HG02571 (cell line): ENCODE results near the gene RNF138.
"Not testable (repeated sequence)": the region's sequence is repeated elsewhere in the genome, so short reads cannot be mapped to it uniquely, and the experiment has no call there.

Source experiments
- ATAC-seq: cut with Tn5 transposase; IDR thresholded peaks from one replicate; pipeline ENCODE4 v1.9.1; 2021; ENCODE audit warnings: mild to moderate bottlenecking, moderate library complexity; ENCODE audit not compliant: unreplicated experiment

The RNF138 gene

DNA sequence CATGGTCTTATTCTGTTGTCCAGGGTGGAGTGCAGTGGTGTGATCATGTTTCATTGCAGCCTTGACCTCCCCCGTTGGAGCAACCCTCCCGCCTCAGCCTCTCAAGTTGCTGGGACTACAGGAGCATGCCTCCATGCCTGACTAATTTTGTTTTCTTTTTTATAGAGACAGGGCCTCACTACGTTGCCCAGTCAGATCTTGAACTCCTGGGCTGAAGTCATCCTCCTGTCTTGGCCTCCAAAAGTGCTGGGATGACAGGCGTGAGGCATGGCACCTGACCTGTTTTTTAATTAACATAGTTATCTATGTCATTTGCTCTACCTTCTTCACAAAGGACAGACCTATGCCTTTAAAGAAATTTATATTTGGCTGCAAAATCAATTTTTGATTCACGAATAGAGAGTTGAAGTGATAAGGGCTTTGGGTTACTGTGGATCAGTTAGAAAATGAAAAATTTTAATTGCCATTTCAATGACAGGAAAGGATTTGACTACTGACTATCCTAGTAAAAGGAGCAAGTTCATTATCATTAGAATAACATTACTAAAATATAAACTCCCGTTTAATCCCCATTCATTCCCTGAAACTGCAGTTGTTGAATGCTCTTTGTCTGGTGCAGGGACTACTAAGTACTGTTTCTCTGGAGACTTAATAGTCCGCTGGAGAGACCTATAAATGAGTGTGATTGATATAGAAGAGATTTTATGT lies 3.7 kb downstream of the RNF138 start:
- ATAC-seq, result no peak

DNA sequence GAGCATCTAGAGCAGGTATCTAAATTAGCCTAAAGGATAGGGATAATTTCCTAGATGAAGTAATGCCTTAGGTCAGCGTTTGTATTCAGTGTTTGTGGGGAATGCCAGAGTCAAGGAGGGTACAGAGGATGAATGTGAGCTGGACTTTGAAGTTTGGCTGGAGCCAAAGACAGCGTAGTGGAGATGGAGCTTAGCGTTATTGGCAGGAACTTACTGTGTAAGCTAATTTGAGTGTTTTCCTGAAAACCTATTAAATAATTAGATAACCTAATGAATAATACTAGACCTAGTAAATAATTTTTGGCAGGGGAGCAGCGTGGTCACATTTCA lies 4.2 kb downstream of the RNF138 start:
- no peak for ATAC-seq

DNA sequence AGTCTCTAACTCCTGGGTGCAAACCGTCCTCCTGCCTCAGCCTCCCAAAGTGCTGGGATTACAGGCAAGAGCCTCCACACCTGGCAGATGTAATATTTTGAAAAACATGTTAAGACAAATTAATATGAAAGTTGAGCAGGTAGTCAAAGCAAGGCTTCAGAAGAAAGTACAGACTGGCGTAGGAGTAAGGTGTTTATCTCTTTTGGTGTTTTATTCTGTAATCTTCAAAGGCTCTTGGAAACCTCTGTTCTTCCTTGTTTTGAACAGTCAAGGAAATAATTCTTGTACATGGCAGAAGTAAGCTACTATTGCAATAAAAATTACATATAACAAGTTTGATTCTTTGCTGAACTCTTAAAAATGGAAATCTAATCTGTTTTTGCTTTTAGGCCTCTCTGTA lies 5.3 kb downstream of the RNF138 start:
- no peak for ATAC-seq

DNA sequence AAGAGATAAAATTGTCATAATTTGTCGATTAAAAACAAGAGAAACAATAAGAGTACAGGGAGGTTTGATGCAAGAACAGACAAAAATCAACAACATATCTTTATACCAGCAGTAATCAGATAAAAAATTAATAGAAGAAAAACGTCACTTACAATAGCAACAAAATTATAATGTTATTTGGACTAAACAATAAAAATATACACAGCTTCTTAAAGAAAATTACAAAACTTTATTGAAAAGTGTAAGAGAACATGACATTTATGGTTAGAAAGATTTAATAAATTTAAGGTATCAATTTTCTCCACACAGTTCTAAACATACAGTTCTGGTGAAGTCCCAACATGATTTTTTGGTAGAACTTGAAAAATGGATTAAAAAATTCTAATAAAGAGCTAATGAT lies 12.8 kb downstream of the RNF138 start:
- no peak for ATAC-seq

DNA sequence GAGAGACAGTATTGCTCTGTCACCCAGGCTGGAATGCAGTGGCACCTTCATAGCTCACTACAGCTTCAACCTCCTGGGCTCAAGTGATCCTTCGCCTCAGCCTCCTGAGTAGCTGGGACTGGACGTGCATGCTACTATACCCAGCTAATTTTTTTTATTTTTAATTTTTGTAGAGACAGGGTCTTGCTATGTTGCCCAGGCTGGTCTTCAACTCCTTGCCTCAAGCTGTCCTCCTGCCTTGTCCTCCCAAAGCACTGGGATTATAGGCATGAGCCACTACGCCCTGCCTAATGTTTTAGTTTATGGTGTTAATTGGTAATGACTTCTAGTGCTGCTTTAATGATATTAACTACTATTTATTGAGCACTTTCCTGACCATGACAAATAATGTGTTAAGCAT lies 18.3 kb downstream of the RNF138 start:
- no peak for ATAC-seq

DNA sequence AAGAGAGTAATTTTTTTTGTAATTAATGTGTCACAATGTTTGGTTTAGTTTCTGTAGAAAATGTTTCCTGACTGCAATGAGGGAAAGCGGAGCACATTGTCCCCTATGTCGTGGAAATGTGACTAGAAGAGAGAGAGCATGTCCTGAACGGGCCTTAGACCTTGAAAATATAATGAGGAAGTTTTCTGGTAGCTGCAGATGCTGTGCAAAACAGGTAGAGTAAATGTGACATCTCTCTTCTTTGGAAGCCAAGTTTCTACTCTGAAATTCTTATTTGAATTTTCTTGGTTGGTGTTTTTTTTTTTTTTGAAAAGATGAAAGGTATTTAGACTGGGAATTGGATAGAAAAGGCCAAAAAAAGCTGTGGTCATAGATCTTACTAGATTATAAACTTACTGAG lies 20.0 kb downstream of the RNF138 start:
- no peak for ATAC-seq

DNA sequence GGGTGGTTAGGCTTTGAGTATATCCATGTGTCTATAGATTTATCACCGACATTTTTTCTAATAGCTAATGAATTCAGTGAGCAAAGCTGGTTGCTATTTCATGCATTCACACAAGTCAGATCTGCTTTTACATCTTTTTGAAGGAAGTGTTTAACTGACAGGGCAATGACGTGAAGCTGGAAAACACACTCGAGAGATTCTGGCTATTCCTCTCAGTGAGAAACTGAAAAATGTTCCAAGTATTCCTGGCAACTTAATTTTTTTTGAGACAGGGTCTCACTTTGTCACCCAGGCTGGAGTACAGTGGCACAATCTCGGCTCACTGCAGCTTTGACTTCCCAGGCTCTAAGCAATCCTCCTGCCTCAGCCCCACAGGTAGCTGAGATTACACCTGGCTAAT lies 21.2 kb downstream of the RNF138 start:
- no peak for ATAC-seq

DNA sequence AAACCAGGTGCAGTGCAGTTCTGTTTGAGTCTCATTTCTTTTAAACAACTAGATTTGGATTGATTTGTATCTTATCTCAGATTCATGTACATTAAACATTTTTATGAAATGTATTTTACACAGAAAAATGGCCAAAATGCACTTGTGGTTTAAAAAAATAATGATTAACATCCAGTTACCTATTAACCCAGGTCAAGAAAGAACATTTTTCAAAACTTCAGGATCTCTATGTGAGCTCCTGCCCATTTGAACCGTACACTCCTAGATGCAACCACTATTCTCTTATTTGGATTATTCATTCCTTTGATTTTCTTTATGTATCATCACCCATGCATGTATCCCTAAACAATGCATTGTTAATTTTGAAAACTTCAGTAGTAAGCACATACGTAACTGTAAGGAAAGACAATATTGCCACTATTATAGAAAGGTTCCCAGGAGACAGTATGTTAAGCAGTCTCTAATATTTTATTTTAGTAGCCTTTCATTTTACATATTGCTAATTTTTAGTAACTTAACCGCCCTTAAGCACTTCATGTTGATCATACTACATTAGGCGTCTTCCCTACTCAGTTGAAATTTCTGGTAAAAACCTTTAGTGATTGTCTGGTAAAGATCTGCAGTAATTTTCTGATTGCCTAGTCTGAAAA lies 22.7 kb downstream of the RNF138 start:
- ATAC-seq, result no peak

DNA sequence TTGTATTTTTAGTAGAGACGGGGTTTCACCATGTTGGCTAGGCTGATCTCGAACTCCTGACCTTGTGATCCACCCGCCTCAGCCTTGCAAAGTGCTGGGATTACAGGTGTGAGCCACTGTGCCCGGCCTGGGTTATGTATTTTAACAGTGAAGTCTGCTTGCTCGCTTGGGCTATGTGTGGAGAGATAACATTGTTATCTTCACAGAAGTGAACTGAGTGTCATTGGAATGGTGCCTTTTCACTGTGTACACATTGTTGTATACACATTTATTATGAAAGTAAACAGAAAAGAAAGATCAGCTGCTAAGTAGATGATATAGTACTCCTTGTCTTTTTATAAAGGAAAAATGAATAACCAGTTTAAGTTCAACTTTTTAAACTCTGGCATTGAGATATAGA lies 30.4 kb downstream of the RNF138 start:
- ATAC-seq, result no peak

DNA sequence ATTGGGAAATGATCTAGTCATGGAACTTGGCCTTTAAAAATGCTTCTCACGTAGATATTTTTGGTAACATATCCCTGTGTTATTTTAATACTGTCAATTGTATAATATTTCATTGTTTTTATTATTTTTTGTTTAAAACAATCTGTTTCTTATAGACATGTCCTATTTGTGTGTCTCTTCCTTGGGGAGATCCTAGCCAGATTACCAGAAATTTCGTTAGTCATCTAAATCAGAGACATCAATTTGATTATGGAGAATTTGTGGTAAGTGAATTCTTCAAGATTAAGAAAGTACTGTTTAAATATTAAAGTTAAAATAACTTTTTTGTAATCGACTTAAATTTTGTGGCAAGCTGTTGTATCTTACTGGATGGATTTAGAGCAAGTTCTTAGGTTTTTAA lies 34.9 kb downstream of the RNF138 start:
- no peak for ATAC-seq

DNA sequence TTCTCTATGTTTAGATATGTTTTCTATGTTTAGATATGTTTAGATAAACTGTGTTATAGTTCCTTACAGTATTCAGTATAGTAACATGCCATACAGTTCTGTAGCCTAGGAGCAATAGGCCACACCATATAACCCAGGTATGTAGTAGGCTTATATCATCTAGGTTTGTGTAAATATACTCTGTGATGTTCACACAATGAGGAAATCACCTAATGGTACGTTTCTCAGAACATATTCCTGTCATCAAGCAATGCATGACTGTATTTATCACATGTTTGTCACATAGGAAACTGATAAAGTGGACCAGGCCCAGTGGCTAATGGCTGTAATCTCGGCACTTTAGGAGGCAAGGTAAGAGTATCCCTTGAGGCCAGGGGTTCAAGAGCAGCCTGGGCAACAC lies 44.0 kb downstream of the RNF138 start:
- no peak for ATAC-seq

DNA sequence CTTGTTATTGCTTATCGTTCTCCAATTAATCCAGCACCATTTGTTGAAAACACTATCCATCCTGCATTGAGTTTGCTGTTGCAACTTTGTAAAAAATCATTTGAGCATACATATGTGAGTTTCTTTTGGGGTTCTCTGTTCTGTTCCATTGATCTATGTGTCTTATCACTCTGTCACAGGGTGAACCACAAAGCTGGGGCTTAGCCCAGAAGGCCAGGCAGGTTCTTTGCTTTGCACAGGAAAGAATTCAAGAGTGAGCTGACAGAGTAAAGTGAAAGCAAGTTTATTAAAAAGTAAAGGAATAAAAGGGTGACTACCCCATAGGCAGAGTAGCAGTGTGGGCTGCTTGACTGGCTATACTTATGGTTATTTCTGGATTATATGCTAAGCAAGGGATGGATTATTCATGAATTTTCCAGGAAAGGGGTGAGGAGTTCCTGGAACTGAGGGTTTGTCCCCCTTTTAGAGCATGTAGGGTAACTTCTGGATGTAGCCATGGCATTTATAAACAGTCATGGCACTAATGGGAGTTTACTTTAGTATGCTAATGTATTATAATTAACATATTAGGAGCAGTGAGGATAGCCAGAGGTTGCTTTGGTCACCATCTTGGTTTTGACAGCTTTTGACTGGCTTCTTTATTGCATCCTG lies 46.8 kb downstream of the RNF138 start:
- ATAC-seq, result no peak

DNA sequence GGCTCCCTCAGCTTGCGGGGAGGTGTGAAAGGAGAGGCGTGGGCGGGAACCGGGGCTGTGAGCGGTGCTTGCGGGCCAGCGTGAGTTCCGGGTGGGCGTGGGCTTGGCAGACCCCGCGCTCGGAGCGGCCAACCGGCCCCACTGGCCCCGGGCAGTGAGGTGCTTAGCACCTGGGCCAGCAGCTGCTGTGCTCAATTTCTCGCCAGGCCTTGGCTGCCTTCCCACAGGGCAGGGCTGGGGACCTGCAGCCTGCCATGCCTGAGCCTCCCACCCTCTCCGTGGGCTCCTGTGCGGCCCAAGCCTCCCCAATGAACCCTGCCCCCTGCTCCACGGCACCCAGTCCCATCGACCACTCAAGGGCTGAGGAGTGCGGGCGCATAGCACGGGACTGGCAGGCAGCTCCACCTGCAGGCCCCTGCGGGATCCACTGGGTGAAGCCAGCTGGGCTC lies 48.2 kb downstream of the RNF138 start:
- ATAC-seq, result no peak

DNA sequence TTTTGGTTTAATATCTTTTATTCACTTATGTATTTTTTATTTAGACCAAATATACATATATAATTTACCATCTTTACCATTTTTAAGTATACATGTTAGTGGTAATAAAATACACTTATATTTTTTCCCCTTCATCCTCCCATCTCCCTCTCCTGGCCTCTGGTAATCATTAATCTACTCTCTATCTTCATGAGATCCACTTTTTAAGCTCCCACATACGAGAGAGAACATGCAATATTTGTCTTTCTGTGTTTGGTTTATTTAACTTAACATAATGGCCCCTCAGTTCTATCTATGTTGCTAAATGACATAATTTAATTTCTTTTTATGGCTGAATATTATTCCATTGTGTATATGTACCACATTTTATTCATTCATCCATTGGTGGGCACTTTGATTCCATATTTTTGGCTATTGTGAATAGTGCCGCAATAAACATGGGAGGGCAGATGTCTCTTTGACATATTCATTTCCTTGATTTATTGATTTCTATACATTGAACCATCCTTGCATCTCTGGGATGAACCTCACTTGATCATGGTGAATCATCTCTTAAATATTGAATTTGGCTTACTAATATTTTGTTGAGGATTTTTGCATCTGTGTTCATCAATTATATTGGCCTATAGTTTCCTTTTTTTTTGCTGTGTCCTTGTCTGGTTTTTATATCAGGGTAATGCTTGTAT lies 56.7 kb downstream of the RNF138 start:
- ATAC-seq, result no peak

DNA sequence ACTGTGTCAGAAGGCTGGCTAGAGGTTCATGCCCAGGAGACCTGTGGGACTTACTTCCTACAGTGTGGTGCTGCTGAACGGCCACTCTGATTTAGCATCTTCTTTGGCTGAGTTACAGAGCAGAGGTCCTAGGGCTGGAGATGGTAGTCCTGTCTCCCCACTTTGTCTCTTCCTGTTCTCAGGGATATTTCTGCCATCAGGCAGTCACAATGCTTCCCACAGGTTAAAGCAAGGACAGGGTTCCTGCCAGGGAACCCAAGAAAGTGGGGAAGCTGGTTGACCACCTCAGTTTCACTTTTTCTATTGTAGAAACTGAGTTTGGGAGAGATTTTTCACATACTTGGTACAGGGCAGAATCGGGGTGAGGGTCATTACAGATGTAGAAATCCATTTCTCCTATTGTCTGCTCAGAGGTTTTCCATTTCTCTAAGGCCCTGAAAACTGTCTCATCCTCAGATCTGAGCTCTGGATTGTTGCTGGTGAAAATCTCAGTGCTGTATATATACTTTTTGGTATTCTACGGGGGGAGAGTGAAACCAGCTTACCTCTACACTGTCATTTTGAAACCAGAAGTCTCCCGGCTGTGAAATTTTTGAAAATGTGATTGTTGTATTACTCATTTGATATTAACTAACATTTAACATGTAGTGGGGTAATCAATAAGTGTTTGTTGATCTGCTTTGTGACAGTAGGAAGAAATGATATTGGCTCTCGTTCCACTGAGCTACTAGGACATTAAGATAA lies 61.2 kb downstream of the RNF138 start:
- peak; percentile 62 for ATAC-seq

DNA sequence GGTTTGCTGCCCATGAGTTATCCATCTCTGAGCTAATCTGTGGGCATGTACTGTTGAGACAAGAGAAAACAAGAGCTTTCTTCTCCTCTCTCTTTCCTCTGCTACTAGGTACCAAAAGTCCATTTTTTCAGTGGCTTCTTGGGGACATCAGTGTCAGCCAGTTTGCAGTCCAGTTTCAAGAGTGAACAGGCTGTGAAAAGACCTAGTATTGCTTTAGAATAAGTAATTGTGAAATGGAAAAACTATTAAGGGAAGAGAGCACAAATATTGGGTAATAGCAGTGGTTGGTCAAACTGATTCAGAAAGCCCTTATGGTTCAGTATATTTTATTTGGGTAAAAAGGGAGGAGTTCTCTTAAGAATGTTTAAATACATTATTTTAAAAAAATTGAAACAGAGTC lies 65.2 kb downstream of the RNF138 start:
- no peak for ATAC-seq

DNA sequence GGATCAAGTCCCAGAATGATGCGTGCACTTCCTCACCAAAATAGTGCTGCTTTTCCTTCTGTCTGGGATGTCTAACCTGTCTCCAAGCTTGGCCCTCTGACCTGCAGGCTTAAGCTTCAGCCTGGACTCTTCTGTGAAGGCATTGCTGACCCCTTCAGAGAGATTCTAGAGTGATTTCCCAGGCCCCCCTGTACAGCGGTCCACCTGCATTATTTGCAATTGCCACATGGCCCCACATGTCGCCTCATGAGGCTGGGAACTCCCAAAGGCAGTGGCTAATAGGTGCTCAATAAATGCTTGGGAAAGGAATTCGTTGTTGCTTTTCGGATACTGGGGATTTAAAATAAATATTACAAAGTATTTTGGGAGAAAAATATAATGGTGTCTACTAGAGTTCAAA lies 65.9 kb downstream of the RNF138 start:
- no peak for ATAC-seq

DNA sequence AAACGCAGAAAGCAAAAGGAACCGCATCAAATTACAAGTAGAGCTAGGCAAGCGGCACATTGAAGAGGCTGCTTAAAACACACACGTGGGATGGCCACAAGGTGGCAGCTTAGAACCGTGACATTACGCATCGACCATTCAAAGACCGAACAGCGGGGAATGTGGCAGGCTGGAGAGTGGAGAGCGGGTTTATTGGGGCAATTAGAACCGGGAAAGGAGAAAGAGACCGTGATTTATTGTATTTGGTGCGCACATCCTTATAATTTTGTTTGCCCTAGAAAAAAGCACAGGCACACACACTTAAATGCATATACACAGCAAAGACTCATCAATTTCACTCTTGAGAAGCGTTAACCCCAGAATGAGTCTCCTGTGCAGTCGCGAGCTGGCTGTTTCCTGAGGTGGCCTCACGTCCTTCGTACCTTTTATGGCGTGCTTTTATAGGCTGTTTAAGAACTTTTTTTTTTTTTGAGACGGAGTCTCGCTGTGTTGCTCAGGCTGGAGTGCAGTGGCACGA lies 66.5 kb downstream of the RNF138 start:
- ATAC-seq, result peak; percentile 97

DNA sequence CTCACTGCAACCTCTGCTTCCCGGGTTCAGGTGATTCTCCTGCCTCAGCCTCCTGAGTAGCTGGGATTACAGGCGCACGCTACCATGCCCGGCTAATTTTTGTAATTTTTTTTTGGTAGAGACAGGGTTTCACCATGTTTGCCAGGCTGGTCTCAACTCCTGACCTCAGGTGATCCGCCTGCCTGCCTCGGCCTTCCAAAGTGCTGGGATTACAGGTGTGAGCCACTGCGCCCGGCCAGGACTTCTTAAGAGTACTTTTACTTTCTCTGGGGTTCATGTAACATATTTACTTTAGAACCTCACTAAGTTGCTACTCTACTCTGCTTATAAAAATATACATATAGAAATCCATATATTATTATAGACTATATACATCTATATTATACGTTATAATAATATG lies 67.0 kb downstream of the RNF138 start:
- not testable (repeated sequence) for ATAC-seq

DNA sequence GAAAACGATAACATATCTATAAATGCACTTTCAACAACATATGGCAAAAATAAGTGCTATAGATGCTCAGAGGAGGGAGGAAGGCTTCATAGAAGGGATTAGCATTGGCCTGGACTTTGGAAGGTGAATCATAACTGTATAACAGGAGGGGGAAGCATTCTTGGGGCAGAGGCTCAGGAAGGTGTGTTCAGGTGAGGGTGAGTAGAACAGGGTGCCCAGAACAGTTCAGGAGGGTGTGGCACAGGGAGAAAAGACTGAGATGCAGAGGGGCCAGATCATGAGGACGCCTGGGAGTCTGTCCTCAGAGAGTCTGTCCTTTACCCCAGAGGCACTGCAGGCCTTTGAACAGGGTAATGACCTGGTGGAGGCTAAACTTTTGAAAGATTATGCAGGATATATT lies 68.9 kb downstream of the RNF138 start:
- no peak for ATAC-seq
